Lower leg skin (tissue), 4 donors: ENCODE results near the gene TIRAP. TPM values are rescaled to one million over a fixed set of nuclear protein-coding genes. Genes with fewer than 3 reads are reported as not detected.
A peak's percentile ranks its signal among the peaks of the same experiment; 100 is the strongest.
"Not testable (repeated sequence)": the region's sequence is repeated elsewhere in the genome, so short reads cannot be mapped to it uniquely, and the experiment has no call there.

Experiments
- DNase-seq, 2 donors: peaks; one replicate each; pipeline ENCODE4 v3.0.0-alpha.2; 2019; ENCODE audit warnings: low spot score in 2 of 2
- H3K4me3 ChIP-seq: fragments of 200-600 bp; sonication (generic); 2 replicates; pipeline ENCODE4 v1.5.1; 2017; ENCODE audit warnings: mild to moderate bottlenecking, low read depth; ENCODE audit not compliant: poor library complexity, severe bottlenecking
- CTCF ChIP-seq, 3 donors: fragments of 450-650 bp; IDR thresholded peaks; one replicate each; pipeline ENCODE4 v1.5.1; 2016; ENCODE audit warnings: antibody characterized with exemption in 3 of 3, mild to moderate bottlenecking in 3 of 3, moderate library complexity in 2 of 3
- POLR2A ChIP-seq, 2 donors: fragments of 450-650 bp; IDR thresholded peaks; one replicate each; pipeline ENCODE4 v1.6.1; 2016 to 2017; ENCODE audit warnings: antibody characterized with exemption in 2 of 2, mild to moderate bottlenecking in 1 of 2, moderate library complexity in 1 of 2
- WGBS, 2 donors: methylation state at CpG; one replicate each; pipeline ENCODE4 v1.1.5; 2018; 5-methylcytosine and 5-hydroxymethylcytosine counted together
- intact Hi-C: fragments of 100-400 bp; cut with DNase I; formaldehyde crosslinking; loops from one replicate; pipeline ENCODE4 v1.15.0; 2023; ENCODE audit warnings: low total_unique reads
- total RNA-seq, 4 donors: library from RNA; depleted of rRNA; stranded (reverse); fragments of >200 nt; gene quantifications; one replicate each; pipeline ENCODE4 v1.1.0, GENCODE V29; 2016

TIRAP gene, protein sequence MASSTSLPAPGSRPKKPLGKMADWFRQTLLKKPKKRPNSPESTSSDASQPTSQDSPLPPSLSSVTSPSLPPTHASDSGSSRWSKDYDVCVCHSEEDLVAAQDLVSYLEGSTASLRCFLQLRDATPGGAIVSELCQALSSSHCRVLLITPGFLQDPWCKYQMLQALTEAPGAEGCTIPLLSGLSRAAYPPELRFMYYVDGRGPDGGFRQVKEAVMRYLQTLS
- 10 to 100 TPM; 13.2 to 16.8 (median 15.3) TPM for total RNA-seq

DNA sequence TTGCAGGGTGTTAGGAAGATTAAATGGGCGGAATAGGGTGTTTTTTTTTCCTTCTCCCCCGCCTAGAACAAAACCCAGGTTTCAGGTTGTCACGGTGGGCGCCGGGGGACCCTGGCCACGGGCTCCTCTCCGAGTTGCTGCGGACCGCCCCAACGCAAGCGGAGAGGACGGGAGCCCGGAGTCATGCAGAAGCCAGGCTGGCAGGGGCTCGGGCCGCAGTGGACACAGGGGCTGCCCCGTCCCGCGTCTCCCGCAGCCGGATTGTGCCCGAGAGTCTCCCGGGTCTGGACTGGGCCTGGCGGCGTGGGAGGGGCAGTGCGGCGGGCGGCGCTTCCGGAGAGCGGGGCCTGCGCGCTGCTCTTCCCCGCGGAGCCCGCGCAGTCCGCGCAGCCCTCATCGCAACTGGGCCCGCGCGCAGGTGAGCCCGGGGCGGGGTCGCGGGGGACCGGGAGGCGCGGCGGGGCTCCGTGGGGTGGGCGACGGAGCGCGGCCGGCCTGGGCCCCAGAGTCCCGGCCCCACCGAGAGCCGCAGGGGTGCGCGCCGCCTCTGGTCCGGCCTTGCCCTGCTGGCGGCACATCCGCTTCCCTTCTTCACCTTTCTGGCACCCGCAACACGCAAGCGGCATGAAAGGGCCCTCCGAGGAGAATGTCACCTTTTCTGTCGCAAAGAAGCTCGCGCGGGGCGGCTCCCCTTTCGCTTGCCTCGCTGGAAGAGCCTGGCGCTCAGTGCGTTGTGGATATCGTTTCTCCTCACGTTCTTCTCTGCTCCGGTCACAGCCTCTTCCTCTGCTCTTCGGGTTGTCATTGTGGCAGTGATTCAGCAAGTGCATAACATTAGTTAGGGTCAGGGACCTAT lies at the start of gene TIRAP:
Gene TIRAP (plus strand): TSS at position 358 of the 856 bp plus-strand sequence. CDS start 7,802 bp downstream, outside the sequence.
- 1% methylated on average over 32 to 42 of the region's 82 CpGs for WGBS, 2 donors
- peak; percentile 34 to 91 for DNase-seq
- TF ChIP-seq POLR2A (IDR thresholded peaks at IDR 0.05) (no peak), CTCF (IDR thresholded peaks at IDR 0.05) (no peak)

GRCh38 chr11:126233391-126233790 lies 49.5 kb upstream of the TIRAP start:
- TF ChIP-seq CTCF (IDR thresholded peaks at IDR 0.05) (no peak), POLR2A (IDR thresholded peaks at IDR 0.05) (no peak)
- DNase-seq: no peak
- intact Hi-C loops: no loop called here
- no peak overlapping the region for H3K4me3 ChIP-seq
- 85 to 97% methylated on average over 4 of the region's 4 CpGs for WGBS, 2 donors

More for the DNA sequence above, at the start of gene TIRAP:
- intact Hi-C loops: no loop called here
- peak within 1 kb of the TSS; percentile 73 for H3K4me3 ChIP-seq

- no peak overlapping the region for H3K4me3 ChIP-seq
- 85 to 96% methylated on average over 2 of the region's 2 CpGs for WGBS, 2 donors
- no peak for TF ChIP-seq CTCF (IDR thresholded peaks at IDR 0.05)
- TF ChIP-seq POLR2A (IDR thresholded peaks at IDR 0.05): no peak
- intact Hi-C loops: no loop called here
- DNase-seq: no peak
These were observed 36.3 kb upstream of the TIRAP start for GRCh38 chr11:126246636-126247035.

DNA sequence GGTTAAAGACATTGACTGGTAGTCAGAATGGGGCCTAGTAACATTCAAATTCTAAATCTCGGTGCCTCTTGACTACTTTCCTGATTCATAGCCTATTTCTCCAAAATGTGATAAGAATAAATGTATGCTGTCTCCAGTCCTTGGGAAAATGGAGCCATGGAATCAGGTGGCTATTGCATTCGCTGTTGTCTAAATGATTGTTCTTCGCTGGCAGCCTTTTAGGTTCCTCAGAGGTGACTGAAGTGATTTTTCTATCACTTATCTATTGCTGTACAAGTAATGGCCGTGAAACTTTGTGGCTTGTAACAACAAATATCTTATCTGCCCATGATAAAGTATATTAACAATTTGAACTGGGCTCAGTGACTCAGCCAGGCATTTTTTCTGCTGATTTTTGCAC lies 29.6 kb upstream of the TIRAP start:
- 87 to 98% methylated on average over 4 of the region's 4 CpGs for WGBS, 2 donors

GRCh38 chr11:126254819-126255218 lies 28.1 kb upstream of the TIRAP start:
- whole genome bisulfite sequencing, 2 donors: 67 to 74% methylated on average over 1 of the region's 1 CpG

More for the DNA sequence above, 29.6 kb upstream of the TIRAP start:
- TF ChIP-seq POLR2A (IDR thresholded peaks at IDR 0.05): no peak
- no peak for TF ChIP-seq CTCF (IDR thresholded peaks at IDR 0.05)
- intact Hi-C loops: no loop called here
- no peak for DNase-seq
- H3K4me3 ChIP-seq: no peak overlapping the region

GRCh38 chr11:126255507-126255906 lies 27.4 kb upstream of the TIRAP start:
- intact Hi-C loops, H3K4me3 ChIP-seq, DNase-seq: not testable (repeated sequence)
- WGBS, 2 donors: 95 to 98% methylated on average over 5 of the region's 5 CpGs

More at GRCh38 chr11:126254819-126255218, 28.1 kb upstream of the TIRAP start:
- DNase-seq: no peak
- H3K4me3 ChIP-seq: no peak overlapping the region
- intact Hi-C loops: no loop called here
- TF ChIP-seq CTCF (IDR thresholded peaks at IDR 0.05) (no peak), POLR2A (IDR thresholded peaks at IDR 0.05) (no peak)
